ENCODE results near the gene COA6.
A peak's percentile ranks its signal among the peaks of the same experiment; 100 is the strongest.
"Not testable (repeated sequence)": the region's sequence is repeated elsewhere in the genome, so short reads cannot be mapped to it uniquely, and the experiment has no call there.

COA6 gene

GRCh38 chr1:234369784-234370183 is 3.5 kb upstream of the COA6 start:
- no peak for DNase-seq (ENCODE audit: low read depth)
- TF ChIP-seq CTCF (IDR thresholded peaks at IDR 0.05; ENCODE audit: insufficient read depth, low read depth, low read length, missing control alignments) = no peak
- no peak overlapping the region for H3K4me3 ChIP-seq (ENCODE audit: low read depth, low read length)

GRCh38 chr1:234371414-234371813 is 1.8 kb upstream of the COA6 start:
- no peak for TF ChIP-seq CTCF (IDR thresholded peaks at IDR 0.05; ENCODE audit: insufficient read depth, low read depth, low read length, missing control alignments)
- DNase-seq (ENCODE audit: low read depth) = no peak
- H3K4me3 ChIP-seq (ENCODE audit: low read depth, low read length) = no peak overlapping the region

GRCh38 chr1:234372011-234372757 is 1.1 kb upstream of the COA6 start:
- no peak for DNase-seq (ENCODE audit: low read depth)
- peak overlapping the region; percentile 81 for H3K4me3 ChIP-seq (ENCODE audit: low read depth, low read length)
- no peak for TF ChIP-seq CTCF (IDR thresholded peaks at IDR 0.05; ENCODE audit: insufficient read depth, low read depth, low read length, missing control alignments)

GRCh38 chr1:234373959-234374254 is 651 bp downstream of the COA6 start:
- no peak for TF ChIP-seq CTCF (IDR thresholded peaks at IDR 0.05; ENCODE audit: insufficient read depth, low read depth, low read length, missing control alignments)
- DNase-seq (ENCODE audit: low read depth) = no peak
- peak overlapping the region; percentile 81 for H3K4me3 ChIP-seq (ENCODE audit: low read depth, low read length)

- DNase-seq (ENCODE audit: low read depth) = no peak
- H3K4me3 ChIP-seq (ENCODE audit: low read depth, low read length) = no peak overlapping the region
- TF ChIP-seq CTCF (IDR thresholded peaks at IDR 0.05; ENCODE audit: insufficient read depth, low read depth, low read length, missing control alignments) = no peak
Observed at GRCh38 chr1:234375672-234376071, 2.4 kb downstream of the COA6 start.

- not testable (repeated sequence) for DNase-seq (ENCODE audit: low read depth); H3K4me3 ChIP-seq (ENCODE audit: low read depth, low read length)
Observed at GRCh38 chr1:234379591-234380109, 6.4 kb downstream of the COA6 start.

GRCh38 chr1:234381699-234382555 is 8.7 kb downstream of the COA6 start:
- no peak for TF ChIP-seq CTCF (IDR thresholded peaks at IDR 0.05; ENCODE audit: insufficient read depth, low read depth, low read length, missing control alignments)
- no peak overlapping the region for H3K4me3 ChIP-seq (ENCODE audit: low read depth, low read length)
- no peak for DNase-seq (ENCODE audit: low read depth)
